Activated CD4-positive, alpha-beta T cell treated with anti-CD3 and anti-CD28 coated beads for 36 hours (primary cell): ENCODE results near the gene GRIN3B. TPM values are rescaled to one million over a fixed set of nuclear protein-coding genes. Genes with fewer than 3 reads are reported as not detected.

Experiments used
- ATAC-seq: fragments of 200-7000 bp; cut with Tn5 transposase; one replicate; pipeline ENCODE4 v1.10.0; 2021; ENCODE audit warnings: mild to moderate bottlenecking, moderate library complexity
- CTCF ChIA-PET: fragments of 350-600 bp; sonication (Branson Sonifier 250); formaldehyde crosslinking; loops from one replicate; lab custom pipeline; 2021; ENCODE audit warnings: antibody characterized with exemption; lab: Charles Lee
- POLR2A ChIA-PET: fragments of 350-600 bp; sonication (Branson Sonifier 250); formaldehyde crosslinking; loops from one replicate; lab custom pipeline; 2021; ENCODE audit warnings: antibody characterized with exemption, inconsistent platforms; lab: Charles Lee
- DNase-seq: peaks from one replicate; pipeline ENCODE4 v3.0.0-alpha.2; 2020
- H3K27ac Mint-ChIP-seq: one replicate; pipeline ENCODE4 v1.8.0; 2021; ENCODE audit warnings: mixed read lengths
- H3K27me3 Mint-ChIP-seq: one replicate; pipeline ENCODE4 v1.8.0; 2021; ENCODE audit warnings: mixed read lengths
- H3K36me3 Mint-ChIP-seq: one replicate; pipeline ENCODE4 v1.8.0; 2021; ENCODE audit warnings: low read depth, mixed read lengths
- H3K4me1 Mint-ChIP-seq: one replicate; pipeline ENCODE4 v1.8.0; 2021; ENCODE audit warnings: mixed read lengths
- H3K4me3 Mint-ChIP-seq: one replicate; pipeline ENCODE4 v1.8.0; 2021; ENCODE audit warnings: mild to moderate bottlenecking, moderate library complexity, mixed read lengths
- H3K9me3 Mint-ChIP-seq: one replicate; pipeline ENCODE4 v1.8.0; 2021; ENCODE audit warnings: low read depth, mixed read lengths
- intact Hi-C, 2 experiments: fragments of 100-400 bp; cut with DNase I in 1 of 2; cut with micrococcal nuclease in 1 of 2; formaldehyde crosslinking; loops; one replicate each; pipeline versions ENCODE4 v1.14.2 to v1.15.1; 2022 to 2024; cut with DNase I, micrococcal nuclease
- total RNA-seq, 2 experiments: library from RNA; stranded (reverse); gene quantifications; one replicate each; pipeline ENCODE4 v1.2.3, GENCODE V29; 2021

GRIN3B gene
- total RNA-seq, 2 experiments from 2014 or later: 0.09 TPM; not detected in 1

- Mint-ChIP-seq H3K4me3 (peak within 1 kb of the TSS; percentile 91), H3K27me3 (no peaks in the 10 kb centered on the region), H3K27ac (peak within 1 kb of the TSS; percentile 86), H3K36me3 (peaks cover 7% of the 10 kb centered on the region), H3K4me1 (peaks cover 14% of the 10 kb centered on the region), H3K9me3 (no peaks in the 10 kb centered on the region)
- intact Hi-C loops: loop anchor here (1.0 to 5.0 kb wide), 8 partner anchors 37 to 304 kb away; partner anchors contain the start of genes MED16 (in 1 of the 2), PTBP1 (in 1 of the 2), RNU6-2 (in 1 of the 2) and RNU6-9 (in 1 of the 2)
- peak; percentile 92 for ATAC-seq
- ChIA-PET CTCF (interaction anchor here (0.6 to 3.8 kb wide), 20 partner anchors 12 to 363 kb away, joined by 3 to 26 read pairs (median 4); partner anchors contain the start of genes MED16 and RNU6-9), POLR2A (interaction anchor here (0.7 to 1.4 kb wide), 5 partner anchors 37 to 178 kb away, joined by 3 to 6 read pairs (median 4); partner anchors contain the start of gene RNU6-2)
- DNase-seq: peak; percentile 95
These were observed 15.9 kb upstream of the GRIN3B start, which contains the start of gene WDR18 for GRCh38 chr19:984165-984967. TSS of gene WDR18 (plus strand) at chr19:984345. CDS start at chr19:984354, 9 bp downstream.

- DNase-seq (no peak), ATAC-seq (no peak)
- Mint-ChIP-seq H3K4me1 (peaks cover 14% of the 10 kb centered on the region), H3K36me3 (peaks cover 11% of the 10 kb centered on the region), H3K27me3 (no peaks in the 10 kb centered on the region), H3K4me3 (peak overlapping the region; percentile 91), H3K27ac (no peak overlapping the region), H3K9me3 (no peaks in the 10 kb centered on the region)
- intact Hi-C loops: no loop called here
- ChIA-PET CTCF (interaction anchor here (1.3 kb wide), 1 partner anchor 287 kb away, joined by 4 read pairs; no protein-coding TSS in a partner anchor), POLR2A (no interaction called here)
These were observed 14.1 kb upstream of the GRIN3B start for GRCh38 chr19:986083-986482.

- H3K27ac Mint-ChIP-seq: no peak overlapping the region
- intact Hi-C loops: no loop called here
These were observed 12.1 kb upstream of the GRIN3B start for GRCh38 chr19:988081-988480.

GRCh38 chr19:988510-988909, 11.7 kb upstream of the GRIN3B start:
- Mint-ChIP-seq H3K27me3 (no peaks in the 10 kb centered on the region), H3K4me3 (no peak overlapping the region), H3K27ac (no peak overlapping the region), H3K4me1 (peaks cover 13% of the 10 kb centered on the region), H3K36me3 (peaks cover 14% of the 10 kb centered on the region), H3K9me3 (no peaks in the 10 kb centered on the region)
- POLR2A ChIA-PET: no interaction called here
- no peak for DNase-seq
- intact Hi-C loops: no loop called here
- ATAC-seq: no peak
- CTCF ChIA-PET: no interaction called here

More at GRCh38 chr19:988081-988480, 12.1 kb upstream of the GRIN3B start:
- H3K9me3 Mint-ChIP-seq: no peaks in the 10 kb centered on the region
- ATAC-seq (no peak), DNase-seq (no peak)
- H3K4me3 Mint-ChIP-seq: no peak overlapping the region
- ChIA-PET CTCF (interaction anchor here (1.1 kb wide), 1 partner anchor 8 kb away, joined by 3 read pairs; no protein-coding TSS in a partner anchor), POLR2A (no interaction called here)
- H3K4me1 Mint-ChIP-seq: peaks cover 14% of the 10 kb centered on the region
- H3K36me3 Mint-ChIP-seq: peaks cover 14% of the 10 kb centered on the region
- H3K27me3 Mint-ChIP-seq: no peaks in the 10 kb centered on the region

GRCh38 chr19:989381-990081, 10.7 kb upstream of the GRIN3B start:
- H3K36me3 Mint-ChIP-seq: peaks cover 14% of the 10 kb centered on the region
- no peak overlapping the region for H3K27ac Mint-ChIP-seq
- H3K4me3 Mint-ChIP-seq: no peak overlapping the region
- H3K4me1 Mint-ChIP-seq: peaks cover 9% of the 10 kb centered on the region
- ATAC-seq (no peak), DNase-seq (no peak)
- intact Hi-C loops: no loop called here
- no peaks in the 10 kb centered on the region for H3K9me3 Mint-ChIP-seq
- H3K27me3 Mint-ChIP-seq: no peaks in the 10 kb centered on the region
- ChIA-PET POLR2A (no interaction called here), CTCF (no interaction called here)

- H3K9me3 Mint-ChIP-seq: no peaks in the 10 kb centered on the region
- peaks cover 4% of the 10 kb centered on the region for H3K4me1 Mint-ChIP-seq
- peaks cover 14% of the 10 kb centered on the region for H3K36me3 Mint-ChIP-seq
- no peak overlapping the region for H3K4me3 Mint-ChIP-seq
- ChIA-PET POLR2A (interaction anchor here (1.6 kb wide), 1 partner anchor 31 kb away, joined by 6 read pairs; the partner anchor contains the start of gene RNU6-2), CTCF (interaction anchor here (0.8 kb wide), 1 partner anchor 75 kb away, joined by 3 read pairs; no protein-coding TSS in a partner anchor)
- intact Hi-C loops: no loop called here
- ATAC-seq (no peak), DNase-seq (no peak)
- H3K27ac Mint-ChIP-seq: no peak overlapping the region
- no peaks in the 10 kb centered on the region for H3K27me3 Mint-ChIP-seq
These were observed 10.1 kb upstream of the GRIN3B start for GRCh38 chr19:990119-990571.

- Mint-ChIP-seq H3K4me3 (no peak overlapping the region), H3K9me3 (no peaks in the 10 kb centered on the region), H3K27ac (no peak overlapping the region), H3K27me3 (no peaks in the 10 kb centered on the region), H3K36me3 (peaks cover 14% of the 10 kb centered on the region), H3K4me1 (peaks cover under 1% of the 10 kb centered on the region)
- intact Hi-C loops: loop anchor here in 1 of 2 experiments (1.0 kb wide), 5 partner anchors 72 to 310 kb away; no protein-coding TSS in a partner anchor
- no peak for ATAC-seq
- ChIA-PET POLR2A (interaction anchor here (1.6 kb wide), 1 partner anchor 31 kb away, joined by 6 read pairs; the partner anchor contains the start of gene RNU6-2), CTCF (interaction anchor here (0.6 to 0.8 kb wide), 2 partner anchors 61 to 75 kb away, joined by 3 read pairs; no protein-coding TSS in a partner anchor)
- DNase-seq: no peak
These were observed 9.5 kb upstream of the GRIN3B start for GRCh38 chr19:990746-991145.

- H3K36me3 Mint-ChIP-seq: peaks cover 14% of the 10 kb centered on the region
- DNase-seq: peak; percentile 91
- peak; percentile 80 for ATAC-seq
- H3K27me3 Mint-ChIP-seq: no peaks in the 10 kb centered on the region
- POLR2A ChIA-PET: interaction anchor here (1.6 kb wide), 1 partner anchor 30 kb away, joined by 6 read pairs; the partner anchor contains the start of gene RNU6-2
- CTCF ChIA-PET: interaction anchor here (0.5 to 0.6 kb wide), 2 partner anchors 61 to 62 kb away, joined by 3 read pairs; no protein-coding TSS in a partner anchor
- no peaks in the 10 kb centered on the region for H3K9me3 Mint-ChIP-seq
- H3K4me1 Mint-ChIP-seq: peaks cover 2% of the 10 kb centered on the region
- H3K27ac Mint-ChIP-seq: no peak overlapping the region
- intact Hi-C loops: loop anchor here in 1 of 2 experiments (1.0 kb wide), 5 partner anchors 71 to 311 kb away; no protein-coding TSS in a partner anchor
- no peak overlapping the region for H3K4me3 Mint-ChIP-seq
These were observed 8.9 kb upstream of the GRIN3B start for GRCh38 chr19:991174-991931.

GRCh38 chr19:991932-992669, 8.1 kb upstream of the GRIN3B start:
- H3K27me3 Mint-ChIP-seq: no peaks in the 10 kb centered on the region
- no peak for DNase-seq
- H3K27ac Mint-ChIP-seq: no peak overlapping the region
- no peak overlapping the region for H3K4me3 Mint-ChIP-seq
- ChIA-PET CTCF (no interaction called here), POLR2A (interaction anchor here (1.6 kb wide), 1 partner anchor 30 kb away, joined by 6 read pairs; the partner anchor contains the start of gene RNU6-2)
- no peaks in the 10 kb centered on the region for H3K9me3 Mint-ChIP-seq
- peaks cover 9% of the 10 kb centered on the region for H3K36me3 Mint-ChIP-seq
- intact Hi-C loops: loop anchor here in 1 of 2 experiments (1.0 kb wide), 5 partner anchors 70 to 312 kb away; no protein-coding TSS in a partner anchor
- H3K4me1 Mint-ChIP-seq: peaks cover 7% of the 10 kb centered on the region
- ATAC-seq: no peak

GRCh38 chr19:992670-993055, 7.6 kb upstream of the GRIN3B start:
- Mint-ChIP-seq H3K4me1 (peaks cover 7% of the 10 kb centered on the region), H3K36me3 (peaks cover 9% of the 10 kb centered on the region), H3K27ac (no peak overlapping the region), H3K9me3 (no peaks in the 10 kb centered on the region), H3K27me3 (peaks cover 1% of the 10 kb centered on the region), H3K4me3 (no peak overlapping the region)
- DNase-seq (no peak), ATAC-seq (no peak)
- ChIA-PET CTCF (no interaction called here), POLR2A (no interaction called here)
- intact Hi-C loops: no loop called here
